ENCODE results near the gene CDC25B.

DNA sequence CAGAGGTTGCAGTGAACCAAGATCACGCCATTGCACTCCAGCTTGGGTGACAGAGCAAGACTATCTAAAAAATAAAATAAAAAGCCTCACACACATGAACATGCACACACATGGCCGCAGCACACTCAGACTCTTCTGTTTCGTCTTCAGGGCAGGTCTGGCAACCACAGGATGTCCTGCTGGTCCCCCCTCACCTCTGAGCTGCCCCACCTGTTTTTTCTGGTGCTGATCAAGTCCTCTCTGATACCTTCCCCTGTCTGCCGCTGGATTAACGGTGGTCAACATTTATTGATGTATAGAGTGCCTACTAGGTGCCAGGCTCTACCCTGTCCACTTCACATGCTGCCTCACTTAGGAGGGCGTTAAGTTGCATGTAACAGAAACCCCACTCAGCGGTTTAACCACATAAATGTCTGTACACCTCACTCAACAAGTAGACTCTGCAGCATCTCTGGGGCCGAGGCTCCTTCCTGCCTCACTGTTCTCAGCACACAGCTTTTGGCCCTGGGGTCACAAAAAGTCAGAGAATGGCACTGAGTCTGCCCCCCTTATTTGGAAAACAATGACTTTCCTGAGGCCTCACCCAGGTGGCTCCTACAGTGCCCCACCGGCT, 19.7 kb downstream of the CDC25B start:
- TF ChIP-seq POLR2AphosphoS5 (IDR thresholded peaks at IDR 0.05; ENCODE audit: insufficient read depth, low read depth, low read length) (no peak), GATA2 (IDR thresholded peaks at IDR 0.05; ENCODE audit: insufficient read depth, insufficient read length, low read depth, low read length) (no peak), POLR2A (IDR thresholded peaks at IDR 0.05; ENCODE audit: low read depth, low read length) (no peak), EZH2 (IDR thresholded peaks at IDR 0.05; ENCODE audit: borderline replicate concordance, low read depth, low read length, severe bottlenecking) (no peak)
- TF ChIP-seq, protein P1, sequence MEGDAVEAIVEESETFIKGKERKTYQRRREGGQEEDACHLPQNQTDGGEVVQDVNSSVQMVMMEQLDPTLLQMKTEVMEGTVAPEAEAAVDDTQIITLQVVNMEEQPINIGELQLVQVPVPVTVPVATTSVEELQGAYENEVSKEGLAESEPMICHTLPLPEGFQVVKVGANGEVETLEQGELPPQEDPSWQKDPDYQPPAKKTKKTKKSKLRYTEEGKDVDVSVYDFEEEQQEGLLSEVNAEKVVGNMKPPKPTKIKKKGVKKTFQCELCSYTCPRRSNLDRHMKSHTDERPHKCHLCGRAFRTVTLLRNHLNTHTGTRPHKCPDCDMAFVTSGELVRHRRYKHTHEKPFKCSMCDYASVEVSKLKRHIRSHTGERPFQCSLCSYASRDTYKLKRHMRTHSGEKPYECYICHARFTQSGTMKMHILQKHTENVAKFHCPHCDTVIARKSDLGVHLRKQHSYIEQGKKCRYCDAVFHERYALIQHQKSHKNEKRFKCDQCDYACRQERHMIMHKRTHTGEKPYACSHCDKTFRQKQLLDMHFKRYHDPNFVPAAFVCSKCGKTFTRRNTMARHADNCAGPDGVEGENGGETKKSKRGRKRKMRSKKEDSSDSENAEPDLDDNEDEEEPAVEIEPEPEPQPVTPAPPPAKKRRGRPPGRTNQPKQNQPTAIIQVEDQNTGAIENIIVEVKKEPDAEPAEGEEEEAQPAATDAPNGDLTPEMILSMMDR (IDR thresholded peaks at IDR 0.05; ENCODE audit: extremely low read depth in 1 of 2, insufficient read depth in 1 of 2, low read depth in 1 of 2, low read length in 2 of 2), result no peak
